ENCODE measurements around the gene SLC1A4. TPM values are rescaled to one million over a fixed set of nuclear protein-coding genes. Genes with fewer than 3 reads are reported as not detected.

The SLC1A4 gene
- polyA plus RNA-seq, 3 donors = 3.2 to 4.5 (median 4.4) TPM

- no peak overlapping the region for H3K4me3 Mint-ChIP-seq
- Histone ChIP-seq H3K36me3 (replicated peaks in 1 of 2; ENCODE audit: control insufficient read depth in 1 of 2, insufficient read depth in 2 of 2, low read length in 2 of 2) (peaks cover 0 to 7% of the 10 kb centered on the region in 2 donors), H3K4me3 (replicated peaks in 1 of 3; ENCODE audit: low read depth in 2 of 3, low read length in 3 of 3) (no peak overlapping the region), H3K9me3 (replicated peaks in 1 of 2; ENCODE audit: control insufficient read depth in 1 of 2, insufficient read depth in 1 of 2, low read length in 2 of 2) (no peaks in the 10 kb centered on the region), H4K20me1 (ENCODE audit: insufficient read depth, low read length) (no peaks in the 10 kb centered on the region), H3K79me2 (ENCODE audit: insufficient read depth, low read length) (peaks cover 85% of the 10 kb centered on the region), H3K9ac (ENCODE audit: insufficient read depth, low read length, poor library complexity, severe bottlenecking) (no peak overlapping the region), H3K27ac (ENCODE audit: low read depth in 1 of 2, low read length in 2 of 2) (no peak overlapping the region), H3K4me1 (ENCODE audit: control insufficient read depth in 1 of 2, insufficient read depth in 2 of 2, low read length in 2 of 2) (peaks cover 35 to 49% of the 10 kb centered on the region in 2 donors), H2AFZ (ENCODE audit: insufficient read depth, low read depth, low read length, poor library complexity, severe bottlenecking) (no peak overlapping the region), H3K4me2 (replicated peaks; ENCODE audit: extremely low read depth, low read length, poor library complexity, severe bottlenecking) (no peak overlapping the region), H3K27me3 (ENCODE audit: control insufficient read depth in 2 of 2, insufficient read depth in 2 of 2, low read length in 2 of 2) (no peaks in the 10 kb centered on the region)
- intact Hi-C loops (cut with micrococcal nuclease) = loop anchor here in 1 of 2 donors (5.0 kb wide), 1 partner anchor 45 kb away; no protein-coding TSS in a partner anchor
- 100% methylated on average over 1 of the region's 5 CpGs for WGBS (ENCODE audit: insufficient coverage)
- peaks cover 11 to 19% of the 10 kb centered on the region in 2 donors for H3K36me3 Mint-ChIP-seq
- H3K27ac Mint-ChIP-seq = peak overlapping the region in 1 of 7 donors; percentile 66
- DNase-seq = no peak
- peaks cover 0 to 1% (median 0%) of the 10 kb centered on the region in 7 donors for H3K9me3 Mint-ChIP-seq
- peaks cover 53% of the 10 kb centered on the region for H3K4me1 Mint-ChIP-seq
- peaks cover 0 to 1% (median 0%) of the 10 kb centered on the region in 3 donors for H3K27me3 Mint-ChIP-seq (ENCODE audit: low read depth in 3 of 3)
- TF ChIP-seq CTCF (IDR thresholded peaks at IDR 0.05) = no peak
Observed at GRCh38 chr2:64992218-64992617, 3.0 kb downstream of the SLC1A4 start.

- WGBS (ENCODE audit: insufficient coverage) = 83% methylated on average over 4 of the region's 4 CpGs
- Histone ChIP-seq H3K4me1 (ENCODE audit: control insufficient read depth in 1 of 2, insufficient read depth in 2 of 2, low read length in 2 of 2) (peaks cover 32 to 41% of the 10 kb centered on the region in 2 donors), H3K9me3 (replicated peaks in 1 of 2; ENCODE audit: control insufficient read depth in 1 of 2, insufficient read depth in 1 of 2, low read length in 2 of 2) (no peaks in the 10 kb centered on the region), H4K20me1 (ENCODE audit: insufficient read depth, low read length) (no peaks in the 10 kb centered on the region), H3K36me3 (replicated peaks in 1 of 2; ENCODE audit: control insufficient read depth in 1 of 2, insufficient read depth in 2 of 2, low read length in 2 of 2) (peaks cover 0 to 7% of the 10 kb centered on the region in 2 donors), H3K4me2 (replicated peaks; ENCODE audit: extremely low read depth, low read length, poor library complexity, severe bottlenecking) (no peak overlapping the region), H3K9ac (ENCODE audit: insufficient read depth, low read length, poor library complexity, severe bottlenecking) (no peak overlapping the region), H3K27me3 (ENCODE audit: control insufficient read depth in 2 of 2, insufficient read depth in 2 of 2, low read length in 2 of 2) (no peaks in the 10 kb centered on the region), H2AFZ (ENCODE audit: insufficient read depth, low read depth, low read length, poor library complexity, severe bottlenecking) (no peak overlapping the region), H3K79me2 (ENCODE audit: insufficient read depth, low read length) (peaks cover 86% of the 10 kb centered on the region), H3K27ac (ENCODE audit: low read depth in 1 of 2, low read length in 2 of 2) (no peak overlapping the region), H3K4me3 (replicated peaks in 1 of 3; ENCODE audit: low read depth in 2 of 3, low read length in 3 of 3) (no peak overlapping the region)
- peaks cover 0 to 1% (median 0%) of the 10 kb centered on the region in 3 donors for H3K27me3 Mint-ChIP-seq (ENCODE audit: low read depth in 3 of 3)
- intact Hi-C loops (cut with micrococcal nuclease) = loop anchor here in 1 of 2 donors (5.0 kb wide), 1 partner anchor 44 kb away; no protein-coding TSS in a partner anchor
- peak overlapping the region in 2 of 7 donors; percentile 47 to 50 for H3K27ac Mint-ChIP-seq
- no peak for DNase-seq
- peaks cover 46% of the 10 kb centered on the region for H3K4me1 Mint-ChIP-seq
- no peak for TF ChIP-seq CTCF (IDR thresholded peaks at IDR 0.05)
- peaks cover 15 to 22% of the 10 kb centered on the region in 2 donors for H3K36me3 Mint-ChIP-seq
- no peak overlapping the region for H3K4me3 Mint-ChIP-seq
- H3K9me3 Mint-ChIP-seq = no peaks in the 10 kb centered on the region
Observed at GRCh38 chr2:64992990-64993389, 3.8 kb downstream of the SLC1A4 start.
